GM12875 (cell line): ENCODE results near the gene CYTL1.

ENCODE experiments used
- H3K4me3 ChIP-seq: one replicate; pipeline ENCODE4 v1.5.1; 2011; ENCODE audit warnings: low read depth, low read length, control low read depth
- CTCF ChIP-seq: IDR thresholded peaks from 2 replicates; pipeline ENCODE4 v1.5.1; 2011; ENCODE audit warnings: low read depth, mild to moderate bottlenecking, control low read depth, inconsistent platforms, low read length, moderate library complexity, borderline replicate concordance; ENCODE audit not compliant: insufficient read depth

Gene CYTL1

GRCh38 chr4:5027346-5027745, 8.1 kb upstream of the CYTL1 start:
- H3K4me3 ChIP-seq = no peak overlapping the region
- TF ChIP-seq CTCF = no peak

- TF ChIP-seq CTCF = no peak
- no peak overlapping the region for H3K4me3 ChIP-seq
Observed at GRCh38 chr4:5026371-5026770, 7.1 kb upstream of the CYTL1 start.

- no peak for TF ChIP-seq CTCF
- H3K4me3 ChIP-seq = no peak overlapping the region
Observed at GRCh38 chr4:5024673-5025072, 5.4 kb upstream of the CYTL1 start.

GRCh38 chr4:5021546-5021945, 2.3 kb upstream of the CYTL1 start:
- TF ChIP-seq CTCF = no peak
- H3K4me3 ChIP-seq = no peak overlapping the region

GRCh38 chr4:5020341-5020740, 1.1 kb upstream of the CYTL1 start:
- TF ChIP-seq CTCF = no peak
- H3K4me3 ChIP-seq = no peak overlapping the region

- no peak overlapping the region for H3K4me3 ChIP-seq
Observed at GRCh38 chr4:5019796-5020195, 538 bp upstream of the CYTL1 start.

GRCh38 chr4:5018603-5019002, 655 bp downstream of the CYTL1 start:
- no peak for TF ChIP-seq CTCF
- H3K4me3 ChIP-seq = no peak overlapping the region

More at GRCh38 chr4:5019796-5020195, 538 bp upstream of the CYTL1 start:
- no peak for TF ChIP-seq CTCF
